Endodermal cell (in vitro differentiated cells): ENCODE measurements around the gene STPG3. TPM values are rescaled to one million over a fixed set of nuclear protein-coding genes. Genes with fewer than 3 reads are reported as not detected.

Source experiments
- DNase-seq: peaks from one replicate; pipeline ENCODE4 v3.0.0-alpha.2; 2017
- H3K27ac ChIP-seq: 2 replicates; pipeline ENCODE4 v1.5.1; 2013; ENCODE audit warnings: mild to moderate bottlenecking, low read depth, low read length, moderate library complexity
- H3K27me3 ChIP-seq: 2 replicates; pipeline ENCODE4 v1.6.1; 2013; ENCODE audit warnings: mild to moderate bottlenecking, low read length, moderate library complexity; ENCODE audit not compliant: insufficient read depth, control insufficient read depth, poor library complexity, severe bottlenecking
- H3K36me3 ChIP-seq: 2 replicates; pipeline ENCODE4 v1.7.0; 2013; ENCODE audit warnings: mild to moderate bottlenecking, low read length, moderate library complexity; ENCODE audit not compliant: control insufficient read depth, insufficient read depth
- H3K4me1 ChIP-seq: one replicate; pipeline ENCODE4 v1.7.0; 2013; ENCODE audit warnings: low read length; ENCODE audit not compliant: control insufficient read depth, insufficient read depth
- H3K4me3 ChIP-seq: 2 replicates; pipeline ENCODE4 v1.5.1; 2013; ENCODE audit warnings: mild to moderate bottlenecking, low read length, moderate library complexity
- H3K9ac ChIP-seq: 2 replicates; pipeline ENCODE4 v1.6.1; 2013; ENCODE audit warnings: mild to moderate bottlenecking, low read length, moderate library complexity; ENCODE audit not compliant: poor library complexity, severe bottlenecking; ENCODE audit errors: extremely low read depth
- H3K9me3 ChIP-seq: 2 replicates; pipeline ENCODE4 v1.6.1; 2013; ENCODE audit warnings: mild to moderate bottlenecking, low read length, moderate library complexity; ENCODE audit not compliant: control insufficient read depth
- H3K27ac Mint-ChIP-seq: 2 replicates; pipeline ENCODE4 v1.8.0; 2020; ENCODE audit warnings: mixed read lengths
- H3K27me3 Mint-ChIP-seq: 2 replicates; pipeline ENCODE4 v1.8.0; 2021; ENCODE audit warnings: mild to moderate bottlenecking, mixed read lengths; ENCODE audit not compliant: insufficient read depth
- H3K36me3 Mint-ChIP-seq: 2 replicates; pipeline ENCODE4 v1.8.0; 2020; ENCODE audit warnings: low read depth, mixed read lengths
- H3K4me1 Mint-ChIP-seq: 2 replicates; pipeline ENCODE4 v1.8.0; 2020; ENCODE audit warnings: mixed read lengths
- H3K4me3 Mint-ChIP-seq: 2 replicates; pipeline ENCODE4 v1.8.0; 2020; ENCODE audit warnings: mild to moderate bottlenecking, moderate library complexity, mixed read lengths
- H3K9me3 Mint-ChIP-seq: 2 replicates; pipeline ENCODE4 v1.8.0; 2020; ENCODE audit warnings: mild to moderate bottlenecking, mixed read lengths
- CTCF ChIP-seq: fragments of 200-600 bp; sonication (generic); conservative IDR thresholded peaks from 2 replicates; pipeline ENCODE4 v1.5.0; 2021; ENCODE audit warnings: antibody characterized with exemption, mild to moderate bottlenecking
- WGBS, 2 experiments: methylation state at CpG; one replicate each; pipeline versions ENCODE4 v1.1.5 to v1.1.7; 2013; ENCODE audit warnings: missing lambda C conversion rate in 2 of 2, mixed read lengths in 1 of 2; ENCODE audit not compliant: insufficient coverage in 1 of 2, insufficient read length in 1 of 2; 5-methylcytosine and 5-hydroxymethylcytosine counted together
- total RNA-seq, 2 donors: library from RNA; stranded (reverse); fragmentation: NEBNext Ultra II Directional in 1 of 2; extraction: Animal tissue kit (Norgen Biotek cat#: 25700) in 1 of 2; gene quantifications; 2 replicates in 1 of 2; 3 replicates in 1 of 2; pipeline ENCODE4 v1.2.1, GENCODE V29; 2021

The STPG3 gene
- total RNA-seq, 2 donors from 2014 or later = not detected

DNA sequence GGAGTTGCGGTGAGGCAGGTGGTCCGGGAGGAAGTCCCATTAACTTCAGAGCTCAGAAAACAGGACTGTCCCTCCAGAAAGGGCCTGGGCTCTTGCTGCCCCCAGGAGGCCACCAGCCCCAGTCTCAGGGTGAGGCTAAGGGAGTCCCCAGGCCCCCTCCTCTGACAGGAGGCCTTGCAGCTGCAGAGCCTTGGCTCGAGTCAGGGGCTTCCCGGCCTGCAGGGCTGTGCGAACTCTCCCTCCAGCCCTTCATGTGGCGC, 3.2 kb upstream of the STPG3 start:
- Mint-ChIP-seq H3K27ac (no peak overlapping the region), H3K36me3 (peaks cover 10% of the 10 kb centered on the region), H3K4me3 (no peak overlapping the region), H3K4me1 (peaks cover 38% of the 10 kb centered on the region), H3K9me3 (no peaks in the 10 kb centered on the region), H3K27me3 (peaks cover 4% of the 10 kb centered on the region)
- Histone ChIP-seq H3K4me1 (peaks cover 16% of the 10 kb centered on the region), H3K27me3 (no peaks in the 10 kb centered on the region), H3K9me3 (no peaks in the 10 kb centered on the region), H3K9ac (no peak overlapping the region), H3K36me3 (peaks cover 12% of the 10 kb centered on the region), H3K27ac (no peak overlapping the region), H3K4me3 (no peak overlapping the region)
- TF ChIP-seq CTCF = no peak
- DNase-seq = no peak
- 92 to 93% methylated on average over 2 to 6 of the region's 6 CpGs for WGBS, 2 experiments

DNA sequence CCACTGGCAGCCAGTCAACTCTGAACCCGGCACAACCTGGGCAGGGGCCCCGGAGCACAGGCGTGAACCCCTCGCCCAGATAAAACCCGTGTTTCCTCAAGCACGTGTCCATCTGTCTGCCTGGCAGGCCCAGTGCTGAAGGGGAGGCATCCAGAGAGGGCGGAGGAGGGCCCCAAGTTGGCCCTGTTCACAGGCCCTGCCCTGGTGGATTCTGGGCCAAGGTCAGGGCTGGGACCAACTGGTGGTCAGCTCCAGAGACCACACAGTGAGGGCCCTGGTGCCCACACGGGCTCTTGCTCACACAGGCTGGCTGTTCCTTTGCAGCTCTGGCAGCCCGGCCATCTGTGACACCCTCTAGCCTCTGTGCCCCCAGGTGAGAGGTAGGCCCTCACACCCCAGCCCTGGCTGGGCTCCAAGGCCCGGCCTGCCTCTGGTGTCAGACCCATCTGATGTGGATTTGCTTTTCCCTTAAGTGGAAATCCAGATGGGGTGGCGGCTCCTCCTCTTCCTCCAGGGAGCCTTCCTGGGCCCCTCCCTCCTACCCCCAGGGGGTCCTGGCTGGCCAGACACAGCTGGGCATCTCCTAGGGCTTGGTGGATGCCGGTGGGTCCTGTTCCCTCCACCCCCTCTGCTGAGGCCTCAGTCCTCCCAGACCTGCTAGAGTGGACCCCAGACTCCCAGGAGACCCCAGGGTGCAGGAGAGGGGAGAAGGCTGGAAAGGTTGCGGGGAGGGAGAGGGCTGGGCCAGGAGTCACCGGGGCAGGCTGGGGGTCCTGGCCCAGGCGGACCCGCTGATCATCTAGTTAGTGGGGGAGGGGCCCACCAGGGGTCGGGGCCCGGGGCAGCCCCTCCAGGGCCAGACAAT, 525 bp upstream of the STPG3 start:
- H3K36me3 Mint-ChIP-seq = no peaks in the 10 kb centered on the region
- no peak for TF ChIP-seq CTCF
- Histone ChIP-seq H3K9ac (no peak overlapping the region), H3K4me1 (peaks cover 8% of the 10 kb centered on the region), H3K27ac (no peak overlapping the region), H3K4me3 (no peak overlapping the region), H3K9me3 (no peaks in the 10 kb centered on the region), H3K27me3 (no peaks in the 10 kb centered on the region), H3K36me3 (no peaks in the 10 kb centered on the region)
- peaks cover 21% of the 10 kb centered on the region for H3K4me1 Mint-ChIP-seq
- H3K9me3 Mint-ChIP-seq = no peaks in the 10 kb centered on the region
- peaks cover 4% of the 10 kb centered on the region for H3K27me3 Mint-ChIP-seq
- no peak overlapping the region for H3K27ac Mint-ChIP-seq
- DNase-seq = no peak
- 88 to 90% methylated on average over 11 to 17 of the region's 18 CpGs for WGBS, 2 experiments
- no peak overlapping the region for H3K4me3 Mint-ChIP-seq

DNA sequence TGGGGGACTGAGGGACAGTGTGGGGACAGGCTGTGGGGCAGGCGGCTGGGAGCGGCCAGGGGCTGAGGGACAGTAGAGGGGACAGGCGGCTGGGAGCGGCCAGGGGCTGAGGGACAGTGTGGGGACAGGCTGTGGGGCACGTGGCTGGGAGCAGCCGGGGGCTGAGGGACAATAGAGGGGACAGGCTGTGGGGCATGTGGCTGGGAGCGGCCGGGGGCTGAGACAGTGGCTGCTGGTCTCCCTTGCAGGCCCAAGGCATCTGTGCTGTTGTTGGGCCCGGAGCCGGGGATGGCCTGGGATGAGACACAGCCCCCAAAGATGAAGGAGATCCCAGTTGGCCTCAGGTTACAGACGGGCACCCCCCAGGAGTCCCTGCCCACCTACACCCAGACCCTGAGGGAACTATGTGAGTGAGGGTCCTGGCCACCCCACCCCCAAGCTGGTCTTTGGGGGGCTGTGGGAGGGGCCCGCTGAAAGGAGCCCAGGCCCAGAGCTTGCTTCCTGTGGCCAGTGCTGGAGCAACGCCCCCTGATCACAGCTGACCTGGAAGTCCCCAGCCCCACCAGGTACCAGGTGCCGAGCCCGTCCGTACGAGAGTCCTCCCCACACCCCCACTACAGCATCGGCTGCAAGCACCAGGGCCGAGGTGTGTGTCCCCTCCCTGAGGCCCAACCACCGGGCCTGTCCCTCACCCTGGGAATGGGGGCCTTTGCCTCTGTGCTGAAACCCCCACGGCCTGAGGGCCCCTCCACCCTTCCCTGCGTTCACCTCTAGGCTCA, 593 bp downstream of the STPG3 start:
- Mint-ChIP-seq H3K36me3 (peaks cover 1% of the 10 kb centered on the region), H3K4me1 (peaks cover 20% of the 10 kb centered on the region)

More for the DNA sequence above, 593 bp downstream of the STPG3 start:
- H3K4me1 ChIP-seq = peaks cover 15% of the 10 kb centered on the region
- WGBS, 2 experiments = 88 to 93% methylated on average over 10 to 22 of the region's 22 CpGs
- Mint-ChIP-seq H3K4me3 (no peak overlapping the region), H3K9me3 (no peaks in the 10 kb centered on the region), H3K27me3 (peaks cover 4% of the 10 kb centered on the region), H3K27ac (no peak overlapping the region)
- H3K4me3 ChIP-seq = no peak overlapping the region
- no peaks in the 10 kb centered on the region for H3K27me3 ChIP-seq
- peaks cover 5% of the 10 kb centered on the region for H3K36me3 ChIP-seq
- no peak overlapping the region for H3K9ac ChIP-seq
- DNase-seq = no peak
- H3K9me3 ChIP-seq = no peaks in the 10 kb centered on the region
- no peak overlapping the region for H3K27ac ChIP-seq
- TF ChIP-seq CTCF = no peak
